HEK293T (cell line): Measurements from ENCODE around the gene LMAN2.

ENCODE experiments used
- ARNT ChIP-seq: fragments of 450-650 bp; IDR thresholded peaks from 2 replicates; pipeline ENCODE4 v1.6.1; 2017; ENCODE audit warnings: mild to moderate bottlenecking
- BHLHE40 ChIP-seq: fragments of 450-650 bp; IDR thresholded peaks from 2 replicates; pipeline ENCODE4 v1.6.1; 2016; ENCODE audit warnings: mild to moderate bottlenecking, moderate library complexity, borderline replicate concordance
- FOXA1 ChIP-seq: fragments of 450-650 bp; IDR thresholded peaks from 2 replicates; pipeline ENCODE4 v1.6.1; 2016; ENCODE audit warnings: mild to moderate bottlenecking
- FOXK2 ChIP-seq: fragments of 450-650 bp; IDR thresholded peaks from 2 replicates; pipeline ENCODE4 v1.6.1; 2016; ENCODE audit warnings: mild to moderate bottlenecking
- SP1 ChIP-seq: fragments of 450-650 bp; IDR thresholded peaks from 2 replicates; pipeline ENCODE4 v1.6.1; 2017
- SUZ12 ChIP-seq: fragments of 450-650 bp; IDR thresholded peaks from 2 replicates; pipeline ENCODE4 v1.6.1; 2016; ENCODE audit warnings: mild to moderate bottlenecking
- TARDBP ChIP-seq: fragments of 450-650 bp; IDR thresholded peaks from 2 replicates; pipeline ENCODE4 v1.6.1; 2016
- ZNF384 ChIP-seq: fragments of 450-650 bp; IDR thresholded peaks from 2 replicates; pipeline ENCODE4 v1.6.1; 2016
- TF ChIP-seq, protein P1 (sequence below): fragments of 450-650 bp; IDR thresholded peaks from 2 replicates; pipeline ENCODE4 v1.6.1; 2016

DNA sequence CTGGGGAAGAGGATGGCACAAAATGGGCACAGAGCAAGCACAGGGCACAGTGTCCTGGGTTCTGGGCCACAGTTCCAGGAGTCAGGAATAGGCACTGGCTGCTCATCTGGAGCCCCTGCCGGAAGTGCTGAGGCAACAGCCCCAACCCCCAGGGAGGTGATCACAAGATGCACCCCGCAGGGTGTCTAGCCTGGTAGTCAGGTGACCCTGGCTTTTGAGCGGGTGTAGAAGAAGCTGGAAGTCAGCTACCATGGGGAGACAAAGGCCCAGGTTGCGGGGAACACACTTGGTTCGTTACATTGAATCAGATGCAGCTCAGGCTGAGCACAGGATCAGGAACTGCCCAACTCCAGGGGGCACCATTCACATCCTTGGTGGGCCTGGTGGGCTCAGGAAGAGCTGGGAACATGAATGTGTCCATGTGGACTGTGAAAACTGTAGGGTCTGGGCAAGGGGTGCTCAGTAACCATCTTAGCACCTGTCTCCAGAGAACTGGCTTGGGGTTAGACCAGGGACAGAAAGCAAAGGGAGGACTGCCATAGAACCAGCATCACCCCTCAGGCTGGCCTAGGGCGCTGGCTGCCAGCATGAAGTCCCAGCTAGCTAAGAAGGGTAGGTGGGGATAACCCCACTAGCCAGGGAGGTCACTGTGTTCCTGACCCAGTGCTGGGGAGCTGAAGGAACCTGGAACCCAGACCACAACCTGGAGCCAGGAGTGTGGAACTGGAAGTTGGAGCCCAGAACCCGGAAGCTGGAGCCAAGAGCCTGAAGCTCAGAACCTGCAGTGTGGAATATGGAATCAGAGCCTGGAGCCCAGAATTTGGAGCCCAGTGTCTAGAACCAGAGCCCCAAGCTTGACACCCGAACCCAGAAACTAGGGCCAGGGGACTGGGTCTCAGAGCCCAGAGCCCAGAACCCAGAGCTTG is 26.6 kb upstream of the LMAN2 start:
- no peak for TF ChIP-seq TARDBP
- no peak for TF ChIP-seq SP1
- TF ChIP-seq, protein P1, sequence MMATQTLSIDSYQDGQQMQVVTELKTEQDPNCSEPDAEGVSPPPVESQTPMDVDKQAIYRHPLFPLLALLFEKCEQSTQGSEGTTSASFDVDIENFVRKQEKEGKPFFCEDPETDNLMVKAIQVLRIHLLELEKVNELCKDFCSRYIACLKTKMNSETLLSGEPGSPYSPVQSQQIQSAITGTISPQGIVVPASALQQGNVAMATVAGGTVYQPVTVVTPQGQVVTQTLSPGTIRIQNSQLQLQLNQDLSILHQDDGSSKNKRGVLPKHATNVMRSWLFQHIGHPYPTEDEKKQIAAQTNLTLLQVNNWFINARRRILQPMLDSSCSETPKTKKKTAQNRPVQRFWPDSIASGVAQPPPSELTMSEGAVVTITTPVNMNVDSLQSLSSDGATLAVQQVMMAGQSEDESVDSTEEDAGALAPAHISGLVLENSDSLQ, result no peak
- TF ChIP-seq FOXA1, result no peak
- TF ChIP-seq ZNF384, result no peak
- TF ChIP-seq BHLHE40, result no peak
- TF ChIP-seq ARNT, result no peak
- no peak for TF ChIP-seq FOXK2
- TF ChIP-seq SUZ12, result no peak
